A549 (cell line): ENCODE measurements around the gene SHC3. TPM values are rescaled to one million over a fixed set of nuclear protein-coding genes. Genes with fewer than 3 reads are reported as not detected.

Source experiments
- ATAC-seq, 2 experiments: fragments of 200-7000 bp in 1 of 2; fragments of >200 bp in 1 of 2; cut with Nextera tagmentation in 1 of 2; cut with Tn5 transposase in 1 of 2; 3 replicates each; pipeline versions ENCODE4 v1.8.0 to v1.9.1; 2018 to 2020; ENCODE audit warnings: mild to moderate bottlenecking in 1 of 2, moderate library complexity in 1 of 2
- CTCF ChIA-PET: fragments of 300-600 bp; sonication (Branson Sonifier 250); formaldehyde crosslinking; extraction: SDS; loops from one replicate; lab custom pipeline; 2021; ENCODE audit warnings: antibody characterized with exemption, inconsistent platforms; lab: Yijun Ruan, JAX
- POLR2A ChIA-PET: fragments of 350-600 bp; formaldehyde crosslinking; extraction: SDS; loops from one replicate; lab custom pipeline; 2021; ENCODE audit warnings: antibody characterized with exemption, inconsistent platforms; lab: Yijun Ruan, JAX
- DNase-seq, 2 experiments: peaks; one replicate each; pipeline versions ENCODE4 v3.0.0 to v3.0.0-alpha.2; 2011 to 2016; ENCODE audit warnings: low read depth in 1 of 2, low spot score in 1 of 2
- FAIRE-seq: peaks from 2 replicates; lab custom pipeline; 2011; peaks lifted over from hg19 to GRCh38; lab: Jason Lieb, UNC
- H3K27ac ChIP-seq, 2 experiments: fragments of >200 bp; sonication (Bioruptor Twin); formaldehyde crosslinking; 3 replicates each; pipeline ENCODE4 v1.5.1; 2016 to 2017
- H3K4me1 ChIP-seq: fragments of >200 bp; sonication (Bioruptor Twin); formaldehyde crosslinking; 3 replicates; pipeline ENCODE4 v1.6.1; 2016
- H3K4me2 ChIP-seq: fragments of >200 bp; sonication (Bioruptor Twin); formaldehyde crosslinking; 3 replicates; pipeline ENCODE4 v1.6.1; 2016
- H3K4me3 ChIP-seq: fragments of >200 bp; sonication (Bioruptor Twin); formaldehyde crosslinking; 3 replicates; pipeline ENCODE4 v1.5.1; 2016
- H3K9me3 ChIP-seq: fragments of >200 bp; sonication (Bioruptor Twin); formaldehyde crosslinking; 3 replicates; pipeline ENCODE4 v1.6.1; 2016
- BHLHE40 ChIP-seq: IDR thresholded peaks from 2 replicates; pipeline ENCODE4 v1.6.1; 2012; ENCODE audit warnings: low read depth, low read length, inconsistent platforms
- EHMT2 ChIP-seq: fragments of 200-600 bp; sonication (generic); IDR thresholded peaks from 2 replicates; pipeline ENCODE4 v1.6.1; 2016; ENCODE audit warnings: antibody characterized with exemption, low read depth, mild to moderate bottlenecking, moderate library complexity
- FOSB ChIP-seq: fragments of 250-450 bp; sonication (Bioruptor Pico); IDR thresholded peaks from 2 replicates; pipeline ENCODE4 v1.5.0; 2020; ENCODE audit warnings: mild to moderate bottlenecking, moderate library complexity
- FOSL2 ChIP-seq, 2 experiments: fragments of 450-650 bp in 1 of 2; fragments of >200 bp in 1 of 2; sonication (Bioruptor Twin) in 1 of 2; formaldehyde crosslinking; IDR thresholded peaks; 2 replicates each; pipeline versions ENCODE4 v1.5.0 to v1.6.1; 2016 to 2020; ENCODE audit warnings: mild to moderate bottlenecking in 1 of 2, moderate library complexity in 1 of 2
- HOXB13 ChIP-seq: fragments of 250-450 bp; sonication (Bioruptor Pico); IDR thresholded peaks from 2 replicates; pipeline ENCODE4 v1.5.0; 2020; ENCODE audit warnings: low read depth, mild to moderate bottlenecking, moderate library complexity
- MAFK ChIP-seq: fragments of 450-650 bp; IDR thresholded peaks from 2 replicates; pipeline ENCODE4 v1.6.1; 2014; ENCODE audit not compliant: partially characterized antibody
- NR3C1 ChIP-seq: fragments of >200 bp; sonication (Bioruptor Twin); formaldehyde crosslinking; IDR thresholded peaks from 3 replicates; pipeline ENCODE4 v1.6.1; 2017
- POLR2A ChIP-seq: IDR thresholded peaks from 2 replicates; pipeline ENCODE4 v1.6.1; 2012; ENCODE audit warnings: mild to moderate bottlenecking, low read length
- POLR2AphosphoS2 ChIP-seq: conservative IDR thresholded peaks from 2 replicates; pipeline ENCODE4 v1.6.1; 2012; ENCODE audit warnings: low read length, improper control_type of control experiment, inconsistent platforms
- RCOR1 ChIP-seq: fragments of 150-350 bp; IDR thresholded peaks from 2 replicates; pipeline ENCODE4 v1.6.1; 2014; ENCODE audit warnings: antibody characterized with exemption, low read length, low read depth
- RNF2 ChIP-seq: fragments of 200-600 bp; sonication (generic); IDR thresholded peaks from 2 replicates; pipeline ENCODE4 v1.6.1; 2016; ENCODE audit warnings: low read depth, mild to moderate bottlenecking, antibody characterized with exemption, moderate library complexity, borderline replicate concordance
- TFCP2L1 ChIP-seq: fragments of 250-450 bp; sonication (Bioruptor Pico); IDR thresholded peaks from 2 replicates; pipeline ENCODE4 v1.5.0; 2021; ENCODE audit warnings: mild to moderate bottlenecking
- TP53 ChIP-seq: fragments of 250-450 bp; sonication (Bioruptor Pico); IDR thresholded peaks from 2 replicates; pipeline ENCODE4 v1.5.0; 2021; ENCODE audit warnings: mild to moderate bottlenecking, moderate library complexity
- ZC3H11A ChIP-seq: fragments of 450-650 bp; IDR thresholded peaks from 2 replicates; pipeline ENCODE4 v1.6.1; 2014; ENCODE audit warnings: antibody characterized with exemption, mild to moderate bottlenecking
- ZSCAN20 ChIP-seq: fragments of 250-450 bp; sonication (Bioruptor Pico); IDR thresholded peaks from 2 replicates; pipeline ENCODE4 v1.8.0; 2022; ENCODE audit warnings: mild to moderate bottlenecking, moderate library complexity
- WGBS: methylation state at CpG from one replicate; pipeline ENCODE4 v1.1.6; 2017; ENCODE audit errors: missing lambda C conversion rate; 5-methylcytosine and 5-hydroxymethylcytosine counted together
- polyA plus RNA-seq, 4 experiments: library from polyadenylated mRNA; depleted of rRNA in 3 of 4; stranded (reverse); fragments of >200 nt; fragmentation: RNase III in 1 of 4; extraction: RNeasy Plus Mini Kit Qiagen cat#74134 plus additional on column Dnase treatment in 1 of 4; gene quantifications; 2 replicates in 3 of 4; 3 replicates in 1 of 4; pipeline ENCODE4 v1.2.3, GENCODE V29; 2011 to 2017
- TF ChIP-seq, protein P1 (sequence below): fragments of 200-600 bp; sonication (generic); IDR thresholded peaks from 2 replicates; pipeline ENCODE4 v1.6.1; 2016; ENCODE audit warnings: antibody characterized with exemption, mild to moderate bottlenecking, moderate library complexity

SHC3 gene
- polyA plus RNA-seq, 2 of the 4 experiments (the other 2 are of a cell fraction): 0.09 to 0.88 TPM

DNA sequence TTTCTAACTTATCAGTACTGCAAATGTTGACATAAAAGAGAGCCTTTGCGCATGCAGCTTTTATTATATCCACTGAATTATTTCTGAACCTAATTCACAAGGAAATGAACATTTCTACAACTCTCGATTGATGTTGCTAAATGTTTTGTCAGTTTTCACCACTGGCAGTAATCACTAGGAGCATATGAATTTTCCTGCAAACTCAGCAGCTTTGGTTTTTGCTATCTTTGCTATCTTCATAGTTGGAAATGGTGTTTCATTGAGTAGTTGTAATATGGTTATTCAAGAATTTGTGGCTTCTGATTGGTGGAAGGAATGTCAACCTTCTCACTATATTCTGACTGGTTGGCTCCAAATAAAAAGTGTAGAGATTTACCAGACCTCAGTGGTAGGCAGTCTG lies 8.9 kb upstream of the SHC3 start:
- ChIA-PET POLR2A (no interaction called here), CTCF (interaction anchor here (1.2 kb wide), 1 partner anchor 8 kb away, joined by 3 read pairs; no protein-coding TSS in a partner anchor)
- FAIRE-seq: no peak
- no peak for DNase-seq
- ATAC-seq: no peak
- Histone ChIP-seq H3K9me3 (no peaks in the 10 kb centered on the region), H3K27ac (no peak overlapping the region), H3K4me3 (no peak overlapping the region), H3K4me2 (no peak overlapping the region), H3K4me1 (no peaks in the 10 kb centered on the region)
- WGBS: 66% methylated on average over 2 of the region's 2 CpGs
- TF ChIP-seq FOSB (CRISPR knock-in tag) (no peak), ZSCAN20 (no peak), MAFK (peak; percentile 55)

GRCh38 chr9:89186960-89187359 lies 8.3 kb upstream of the SHC3 start:
- no peak overlapping the region for H3K27ac ChIP-seq
- no peak overlapping the region for H3K4me2 ChIP-seq
- no peak overlapping the region for H3K4me3 ChIP-seq
- H3K9me3 ChIP-seq: no peaks in the 10 kb centered on the region
- H3K4me1 ChIP-seq: no peaks in the 10 kb centered on the region
- no peak for TF ChIP-seq RNF2
- no peak for TF ChIP-seq NR3C1
- TF ChIP-seq HOXB13 (CRISPR knock-in tag): no peak
- no peak for TF ChIP-seq RCOR1
- DNase-seq (no peak), ATAC-seq (no peak), FAIRE-seq (no peak)
- ChIA-PET CTCF (interaction anchor here (1.2 kb wide), 1 partner anchor 9 kb away, joined by 3 read pairs; no protein-coding TSS in a partner anchor), POLR2A (no interaction called here)
- 69% methylated on average over 5 of the region's 5 CpGs for WGBS

DNA sequence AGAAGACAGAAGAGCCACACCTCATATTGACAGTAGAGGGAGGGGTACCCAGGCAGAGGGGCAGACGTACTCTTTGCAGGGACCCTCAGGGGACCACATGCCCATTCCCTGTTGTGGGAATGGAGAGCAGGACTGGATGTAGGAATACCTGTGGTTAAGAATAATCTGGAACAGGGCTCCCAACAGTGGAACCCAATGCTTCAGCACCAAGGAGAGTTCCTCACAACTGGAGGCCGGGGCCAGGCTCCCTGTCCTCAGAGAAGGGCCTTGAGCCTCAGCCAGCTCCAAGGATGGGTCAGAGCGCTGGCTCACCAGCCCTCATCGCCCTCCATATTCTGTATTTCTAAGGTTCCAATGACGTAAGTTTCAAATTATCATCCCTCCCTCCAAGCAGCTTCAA lies 7.4 kb upstream of the SHC3 start:
- FAIRE-seq (no peak), DNase-seq (no peak)
- 48% methylated on average over 5 of the region's 5 CpGs for WGBS

GRCh38 chr9:89183146-89183545 lies 4.5 kb upstream of the SHC3 start:
- no peaks in the 10 kb centered on the region for H3K9me3 ChIP-seq
- H3K4me3 ChIP-seq: no peak overlapping the region
- DNase-seq: no peak
- CTCF ChIA-PET: interaction anchor here (0.6 to 1.4 kb wide), 2 partner anchors 10 to 38 kb away, joined by 3 to 4 read pairs; no protein-coding TSS in a partner anchor
- H3K4me1 ChIP-seq: peaks cover 20% of the 10 kb centered on the region; the same call in 2 of the 3 replicates
- FAIRE-seq: no peak
- POLR2A ChIA-PET: no interaction called here
- no peak overlapping the region for H3K27ac ChIP-seq
- no peak overlapping the region for H3K4me2 ChIP-seq
- no peak for TF ChIP-seq RCOR1
- TF ChIP-seq ZC3H11A: no peak
- no peak for TF ChIP-seq EHMT2
- no peak for TF ChIP-seq FOSL2 (IDR thresholded peaks at IDR 0.05)
- no peak for TF ChIP-seq FOSL2 (CRISPR knock-in tag; IDR thresholded peaks at IDR 0.05)
- no peak for TF ChIP-seq POLR2AphosphoS2
- no peak for TF ChIP-seq TFCP2L1 (CRISPR knock-in tag)
- TF ChIP-seq TP53: no peak
- no peak for TF ChIP-seq POLR2A
- no peak for ATAC-seq
- WGBS: 53% methylated on average over 3 of the region's 3 CpGs

More for the DNA sequence above, 7.4 kb upstream of the SHC3 start:
- Histone ChIP-seq H3K27ac (no peak overlapping the region), H3K4me3 (no peak overlapping the region)
- CTCF ChIA-PET: no interaction called here
- POLR2A ChIA-PET: no interaction called here
- TF ChIP-seq, protein P1, sequence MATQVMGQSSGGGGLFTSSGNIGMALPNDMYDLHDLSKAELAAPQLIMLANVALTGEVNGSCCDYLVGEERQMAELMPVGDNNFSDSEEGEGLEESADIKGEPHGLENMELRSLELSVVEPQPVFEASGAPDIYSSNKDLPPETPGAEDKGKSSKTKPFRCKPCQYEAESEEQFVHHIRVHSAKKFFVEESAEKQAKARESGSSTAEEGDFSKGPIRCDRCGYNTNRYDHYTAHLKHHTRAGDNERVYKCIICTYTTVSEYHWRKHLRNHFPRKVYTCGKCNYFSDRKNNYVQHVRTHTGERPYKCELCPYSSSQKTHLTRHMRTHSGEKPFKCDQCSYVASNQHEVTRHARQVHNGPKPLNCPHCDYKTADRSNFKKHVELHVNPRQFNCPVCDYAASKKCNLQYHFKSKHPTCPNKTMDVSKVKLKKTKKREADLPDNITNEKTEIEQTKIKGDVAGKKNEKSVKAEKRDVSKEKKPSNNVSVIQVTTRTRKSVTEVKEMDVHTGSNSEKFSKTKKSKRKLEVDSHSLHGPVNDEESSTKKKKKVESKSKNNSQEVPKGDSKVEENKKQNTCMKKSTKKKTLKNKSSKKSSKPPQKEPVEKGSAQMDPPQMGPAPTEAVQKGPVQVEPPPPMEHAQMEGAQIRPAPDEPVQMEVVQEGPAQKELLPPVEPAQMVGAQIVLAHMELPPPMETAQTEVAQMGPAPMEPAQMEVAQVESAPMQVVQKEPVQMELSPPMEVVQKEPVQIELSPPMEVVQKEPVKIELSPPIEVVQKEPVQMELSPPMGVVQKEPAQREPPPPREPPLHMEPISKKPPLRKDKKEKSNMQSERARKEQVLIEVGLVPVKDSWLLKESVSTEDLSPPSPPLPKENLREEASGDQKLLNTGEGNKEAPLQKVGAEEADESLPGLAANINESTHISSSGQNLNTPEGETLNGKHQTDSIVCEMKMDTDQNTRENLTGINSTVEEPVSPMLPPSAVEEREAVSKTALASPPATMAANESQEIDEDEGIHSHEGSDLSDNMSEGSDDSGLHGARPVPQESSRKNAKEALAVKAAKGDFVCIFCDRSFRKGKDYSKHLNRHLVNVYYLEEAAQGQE: peak; percentile 78; the same call in 1 of the 2 replicates
- TF ChIP-seq RCOR1 (no peak), BHLHE40 (no peak)
- TF ChIP-seq, all 56 proteins: peak for 1
- ATAC-seq: no peak
- no peaks in the 10 kb centered on the region for H3K9me3 ChIP-seq
- no peak overlapping the region for H3K4me2 ChIP-seq
- peaks cover 3% of the 10 kb centered on the region; the same call in 1 of the 3 replicates for H3K4me1 ChIP-seq
